Daoy (cell line): ENCODE data around the gene MKNK1. TPM values are rescaled to one million over a fixed set of nuclear protein-coding genes. Genes with fewer than 3 reads are reported as not detected.

ENCODE experiments used
- DNase-seq: peaks from one replicate; pipeline ENCODE4 v3.0.0-alpha.2; 2015; ENCODE audit warnings: low read depth
- total RNA-seq: library from RNA; depleted of rRNA; stranded (reverse); fragments of >200 nt; shearing (Covaris generic); gene quantifications from 2 replicates; pipeline ENCODE4 v1.2.3, GENCODE V29; 2014

Gene MKNK1
- total RNA-seq, 1 experiment from 2014 or later = 21.5 TPM

GRCh38 chr1:46618754-46619415, 14.8 kb upstream of the MKNK1 start:
- DNase-seq = no peak

DNA sequence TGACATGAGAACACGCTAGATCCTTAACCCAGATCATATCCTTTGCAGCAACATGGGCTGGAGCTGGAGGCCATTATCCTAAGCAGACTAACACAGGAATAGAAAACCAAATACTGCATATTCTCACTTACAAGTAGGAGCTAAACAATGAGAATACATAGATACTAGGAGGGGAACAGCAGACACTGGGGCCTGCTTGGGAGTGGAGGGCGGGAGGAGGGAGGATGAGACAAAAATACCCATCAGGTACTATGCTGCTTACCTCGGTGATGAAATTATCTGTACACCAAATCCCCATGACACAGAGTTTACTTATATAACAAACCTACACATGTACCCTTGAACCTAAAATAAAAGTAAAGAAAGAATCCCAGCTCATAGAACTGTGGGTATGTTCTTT, 13.8 kb upstream of the MKNK1 start:
- no peak for DNase-seq

DNA sequence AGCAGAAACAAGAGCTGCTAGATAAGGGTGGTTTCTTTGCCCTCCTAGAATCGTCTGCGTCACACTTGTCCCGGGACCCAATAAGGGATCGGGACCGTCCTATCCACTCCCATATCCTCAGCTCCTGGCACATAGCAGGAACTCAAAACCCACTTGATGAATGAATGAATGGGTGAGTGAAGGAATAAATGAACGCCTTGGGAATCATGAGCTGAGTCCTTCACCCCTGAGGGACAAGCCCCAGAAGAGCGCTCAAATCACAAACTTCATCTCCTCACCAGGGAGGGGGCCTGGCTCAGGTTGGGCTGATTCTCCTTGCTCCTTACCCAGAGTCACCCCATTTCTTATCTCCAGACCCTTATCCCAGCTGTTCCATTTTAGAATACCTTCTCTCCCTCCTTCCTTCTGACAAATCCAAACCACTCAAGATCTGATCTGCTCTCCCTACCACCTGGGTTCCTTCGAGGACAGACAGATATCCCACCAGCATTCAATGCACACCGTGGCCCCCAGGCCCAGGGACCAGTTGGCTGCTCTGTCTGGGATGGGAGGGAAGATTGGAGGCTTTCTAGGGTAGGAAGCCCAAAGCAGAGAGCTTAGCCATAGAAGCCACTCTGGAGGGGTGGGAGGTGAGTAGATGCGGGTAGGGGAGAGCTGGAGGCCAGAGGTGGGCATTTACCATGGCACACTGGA, 13.2 kb upstream of the MKNK1 start:
- no peak for DNase-seq

DNA sequence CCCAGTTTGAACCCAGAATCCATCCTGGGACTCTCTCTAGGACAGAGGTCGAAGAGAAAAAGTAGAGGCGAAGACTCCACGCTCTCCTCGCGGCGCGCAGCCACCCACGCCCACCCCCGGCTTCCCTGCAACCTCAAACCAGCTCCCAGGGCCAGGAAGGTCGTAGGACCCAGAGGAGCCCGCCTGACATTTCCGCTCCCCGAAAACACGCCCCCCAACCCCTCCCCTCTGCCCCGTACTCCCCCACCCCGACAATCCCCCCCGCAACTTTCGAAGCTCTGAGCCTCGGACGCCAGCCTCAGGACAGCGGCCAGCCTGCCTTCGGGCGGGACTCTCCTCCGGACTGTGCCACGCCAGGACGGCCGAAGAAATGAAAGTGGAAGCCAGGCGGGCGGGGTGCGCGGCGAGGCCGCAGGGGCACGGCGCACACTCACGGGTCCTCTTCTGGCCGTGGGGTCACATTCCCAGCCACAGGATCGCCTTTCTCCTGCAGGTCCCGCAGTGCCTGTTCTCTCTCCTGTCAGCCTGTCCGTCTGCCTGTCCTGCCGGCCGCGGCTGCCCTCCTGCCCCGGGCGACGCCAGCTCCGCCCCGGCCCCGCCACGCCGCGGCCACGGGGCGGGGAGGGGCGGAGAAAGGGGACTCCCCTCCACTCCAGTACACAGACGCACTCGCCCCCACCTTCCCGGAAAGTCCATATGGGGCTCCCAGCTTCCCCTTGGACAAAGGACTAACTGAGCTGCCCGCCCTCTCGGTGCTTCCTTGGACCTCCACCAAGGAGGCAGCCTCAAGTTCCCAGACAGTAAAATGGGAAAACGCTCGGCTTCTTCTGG, 12.4 kb upstream of the MKNK1 start, which contains the start of gene MOB3C:
Gene MOB3C, minus strand, starts transcription at position 535 of the 831 bp plus-strand sequence. CDS start 3,490 bp downstream, outside the sequence.
- DNase-seq = peak; percentile 80

GRCh38 chr1:46615735-46616134, 11.7 kb upstream of the MKNK1 start:
- DNase-seq = no peak

DNA sequence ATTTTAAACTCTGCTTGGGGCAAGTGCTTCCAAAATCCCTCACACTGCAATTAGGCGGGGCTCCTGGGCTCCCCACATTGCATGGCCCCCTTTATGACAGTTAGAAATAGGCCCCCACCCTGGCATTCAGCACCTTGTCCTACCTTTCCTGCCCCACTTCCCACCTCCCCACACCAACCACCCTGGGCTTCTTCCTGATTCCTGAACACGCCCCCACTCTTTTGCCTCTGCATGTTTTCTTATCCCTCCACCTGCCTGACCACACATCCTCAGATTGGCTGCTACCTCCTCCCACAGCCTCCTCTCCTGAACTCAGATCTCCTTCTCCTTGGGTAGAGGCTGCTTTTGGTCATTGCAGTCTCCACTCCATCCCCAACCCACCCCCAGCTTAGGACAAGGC, 11.0 kb upstream of the MKNK1 start:
- no peak for DNase-seq

DNA sequence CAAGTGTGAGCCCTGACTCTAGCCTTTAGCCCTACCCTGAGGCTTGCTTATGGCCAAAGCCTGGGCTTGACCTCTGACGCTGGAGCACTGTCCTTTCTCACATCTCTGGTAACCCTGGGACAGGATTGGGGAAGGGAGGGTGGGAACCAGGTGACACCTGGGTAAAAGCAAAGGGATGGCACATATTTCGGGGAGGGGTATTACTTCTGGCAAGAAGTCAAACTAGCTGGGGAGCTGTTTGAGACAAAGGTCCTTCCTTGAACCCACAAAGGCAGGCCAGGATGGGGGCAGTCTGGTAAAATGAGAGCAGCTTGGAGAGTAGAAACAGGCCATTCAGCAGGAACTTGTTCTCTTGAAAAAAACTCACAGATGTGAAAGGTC, 10.5 kb upstream of the MKNK1 start:
- no peak for DNase-seq

DNA sequence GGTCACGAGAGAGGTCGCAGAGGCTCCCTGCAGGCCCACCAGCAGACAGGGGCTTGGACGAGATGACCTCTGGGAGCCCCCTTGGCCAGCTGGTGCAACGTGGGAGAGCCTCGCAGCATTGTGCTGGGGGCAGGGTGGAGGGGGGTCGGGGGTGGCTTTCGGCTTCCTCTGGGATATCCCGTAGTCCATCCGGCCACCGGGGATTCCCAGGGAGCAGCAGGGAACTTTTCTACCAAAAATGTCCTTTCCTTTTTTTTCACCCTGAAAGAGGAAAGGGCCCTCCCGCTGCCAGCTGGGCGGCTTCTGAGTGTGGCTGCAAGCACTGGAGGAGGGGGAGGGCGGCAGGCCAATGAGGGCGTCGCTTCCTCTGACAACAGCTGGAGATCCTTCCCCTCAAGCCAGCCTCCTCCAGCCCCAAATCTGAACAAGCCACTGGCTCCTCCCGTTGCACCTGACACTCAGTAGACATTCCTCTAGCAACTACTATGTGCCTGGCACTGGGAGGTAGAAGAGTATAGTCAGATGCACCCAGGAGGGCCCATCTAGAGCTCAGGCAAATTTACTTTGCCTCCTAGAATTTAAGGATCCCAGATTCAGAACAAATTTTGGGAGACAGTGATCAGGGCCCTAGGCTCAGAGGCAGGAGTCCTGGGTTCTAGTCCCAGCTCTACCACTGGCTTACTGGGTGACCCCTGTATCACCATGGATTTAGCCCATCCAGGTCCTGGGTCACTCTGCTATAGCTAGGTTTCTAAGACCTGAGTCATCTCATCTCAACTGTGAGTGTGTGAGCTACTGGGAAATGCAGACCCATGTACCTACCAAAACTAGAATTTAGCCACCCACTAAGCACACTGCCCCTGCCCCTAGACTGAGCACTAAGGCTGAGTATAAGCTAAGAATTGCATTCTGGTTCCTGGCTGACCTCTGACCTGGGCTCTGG, 9.9 kb upstream of the MKNK1 start:
- DNase-seq = peak; percentile 74

DNA sequence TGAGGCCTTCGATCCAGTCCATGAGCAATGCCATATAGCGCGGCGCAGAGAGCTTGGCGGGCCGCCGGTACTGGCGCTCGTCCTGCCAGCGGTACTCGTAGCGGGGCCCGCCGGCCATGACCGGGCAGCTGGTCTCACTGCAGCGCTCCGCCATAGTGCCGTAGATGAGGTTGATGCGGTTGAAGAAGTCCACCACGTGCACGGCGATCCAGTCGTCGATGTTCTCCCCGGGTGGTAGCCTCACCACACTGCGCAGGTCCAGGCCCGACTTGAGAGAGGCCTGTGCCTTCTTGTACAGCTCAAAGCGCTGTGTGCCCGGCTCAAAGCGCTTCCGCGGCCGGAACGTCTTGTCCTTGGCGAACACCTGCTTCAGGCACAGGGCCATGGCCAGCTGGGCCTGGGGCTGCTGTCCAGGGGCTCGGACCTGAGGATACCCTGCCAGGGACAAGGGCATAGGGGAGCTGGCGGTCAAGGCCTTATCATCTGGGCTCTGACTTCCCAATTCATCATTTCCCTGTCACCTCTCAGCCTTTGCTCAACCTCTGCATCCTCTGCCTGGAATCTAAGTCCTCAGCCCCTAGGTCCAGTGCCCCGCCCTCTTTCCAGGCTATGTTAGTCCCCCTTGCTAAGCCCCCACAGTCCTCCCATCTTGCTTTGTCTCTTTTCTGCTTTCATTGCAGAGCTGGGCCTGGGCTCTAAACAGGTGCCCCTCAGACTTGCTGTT, 9.0 kb upstream of the MKNK1 start:
- no peak for DNase-seq

- DNase-seq = peak; percentile 84
Observed at GRCh38 chr1:46611691-46612221, 7.7 kb upstream of the MKNK1 start.

DNA sequence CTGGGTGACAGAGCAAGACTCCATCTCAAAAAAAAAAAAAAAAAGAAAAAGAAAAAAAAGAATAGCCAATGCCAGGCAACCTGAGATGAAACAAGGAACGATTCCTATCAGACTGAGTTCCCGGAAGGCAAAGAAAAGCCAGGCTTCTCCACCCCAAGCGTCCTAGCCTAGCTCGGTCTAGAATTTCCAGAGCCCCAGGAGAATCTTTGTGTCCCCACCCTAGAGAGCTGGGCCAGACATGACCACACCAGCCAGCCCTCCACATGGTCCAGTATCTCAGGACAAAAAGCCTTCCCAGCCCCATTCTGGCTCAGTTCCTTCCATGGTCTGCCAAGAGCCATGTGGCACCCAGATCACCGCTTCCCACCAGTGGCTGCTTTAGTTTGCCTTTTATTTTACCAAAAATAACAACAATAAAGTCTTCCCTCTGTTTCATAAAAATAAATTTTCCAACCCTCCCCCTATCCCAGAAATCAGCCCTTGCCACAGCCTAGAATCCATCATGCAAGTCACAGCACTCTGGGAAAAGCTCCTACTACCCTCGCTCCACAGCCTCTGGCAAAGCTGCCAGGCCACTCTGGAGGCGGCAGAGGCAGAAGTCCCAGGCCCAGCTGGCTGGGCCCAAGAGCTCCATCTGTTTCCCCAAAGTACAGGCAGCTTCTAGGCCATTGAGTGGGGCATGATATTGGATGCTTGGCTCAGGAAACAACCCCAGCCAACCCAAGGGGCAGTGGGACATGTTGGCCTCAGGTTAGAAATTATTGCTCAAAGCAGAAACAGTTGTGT, 3.5 kb upstream of the MKNK1 start:
- no peak for DNase-seq

- no peak for DNase-seq
Observed at GRCh38 chr1:46606255-46606965, 2.3 kb upstream of the MKNK1 start.

GRCh38 chr1:46605232-46605631, 1.2 kb upstream of the MKNK1 start:
- DNase-seq = no peak

DNA sequence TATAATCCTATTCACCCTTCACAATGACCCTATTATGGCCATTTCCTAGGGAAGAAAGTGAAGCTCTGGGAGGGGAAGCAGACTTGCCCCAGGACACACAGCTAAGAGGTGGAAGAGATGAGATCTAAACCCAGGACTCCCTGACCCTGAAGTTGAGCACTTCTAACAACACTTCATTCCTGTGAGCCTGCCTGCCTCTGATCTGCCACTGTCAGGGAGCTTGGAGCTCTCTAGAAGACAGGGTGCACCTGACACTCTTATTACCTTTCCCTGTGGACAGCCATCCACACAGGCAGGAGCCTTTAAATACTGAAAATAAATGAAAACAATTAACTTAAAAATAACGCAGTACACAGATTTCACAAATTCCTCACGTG, 599 bp downstream of the MKNK1 start:
- no peak for DNase-seq

- DNase-seq = no peak
Observed at GRCh38 chr1:46601257-46602007, 2.6 kb downstream of the MKNK1 start.

DNA sequence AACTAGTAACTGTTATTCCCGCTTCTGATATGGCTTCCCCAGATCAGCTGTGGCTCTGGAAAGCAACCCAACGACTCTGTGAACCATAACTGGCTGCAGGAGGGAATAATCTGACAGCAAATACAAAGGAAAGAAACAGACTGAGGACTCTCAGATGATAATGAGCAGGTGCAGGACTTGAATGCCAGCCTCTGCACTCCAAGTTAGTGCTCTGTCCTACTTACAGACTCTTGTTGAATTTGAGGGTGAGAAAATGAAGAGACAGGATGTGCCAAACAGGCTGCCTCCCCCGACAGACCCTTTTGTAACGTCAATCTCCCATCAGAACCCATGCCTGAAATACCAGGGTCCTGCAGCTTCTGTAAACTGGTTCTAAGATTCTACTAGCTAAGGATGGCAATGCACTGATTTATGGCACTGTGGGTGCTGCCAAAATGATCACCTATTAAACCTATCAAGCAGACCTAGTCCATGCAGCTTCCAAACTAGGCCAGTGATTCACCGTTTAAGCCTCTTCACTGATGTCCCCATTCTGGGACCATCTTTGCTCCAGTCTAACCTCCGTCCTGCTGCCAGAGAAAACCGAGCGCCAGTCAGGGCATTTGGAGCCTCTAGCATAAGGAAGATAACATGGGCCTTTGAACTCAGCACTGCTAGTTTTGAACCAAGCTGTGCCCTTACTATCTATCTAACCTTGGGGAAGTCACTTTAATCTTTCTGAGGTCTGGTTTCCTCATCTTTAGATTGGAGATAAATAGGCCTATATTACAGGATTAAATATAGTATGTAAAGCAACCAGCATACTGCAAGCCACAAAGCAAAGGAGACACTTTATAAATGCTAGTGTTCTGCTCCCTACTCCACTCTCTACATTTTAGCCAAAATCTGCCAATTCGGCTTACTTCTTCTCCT, 4.8 kb downstream of the MKNK1 start:
- DNase-seq = no peak

- DNase-seq = no peak
Observed at GRCh38 chr1:46596846-46597245, 7.2 kb downstream of the MKNK1 start.
